ENCODE results near the gene STX3.

GRCh38 chr11:59716051-59716450, 39.1 kb upstream of the STX3 start:
- TF ChIP-seq, protein P1, sequence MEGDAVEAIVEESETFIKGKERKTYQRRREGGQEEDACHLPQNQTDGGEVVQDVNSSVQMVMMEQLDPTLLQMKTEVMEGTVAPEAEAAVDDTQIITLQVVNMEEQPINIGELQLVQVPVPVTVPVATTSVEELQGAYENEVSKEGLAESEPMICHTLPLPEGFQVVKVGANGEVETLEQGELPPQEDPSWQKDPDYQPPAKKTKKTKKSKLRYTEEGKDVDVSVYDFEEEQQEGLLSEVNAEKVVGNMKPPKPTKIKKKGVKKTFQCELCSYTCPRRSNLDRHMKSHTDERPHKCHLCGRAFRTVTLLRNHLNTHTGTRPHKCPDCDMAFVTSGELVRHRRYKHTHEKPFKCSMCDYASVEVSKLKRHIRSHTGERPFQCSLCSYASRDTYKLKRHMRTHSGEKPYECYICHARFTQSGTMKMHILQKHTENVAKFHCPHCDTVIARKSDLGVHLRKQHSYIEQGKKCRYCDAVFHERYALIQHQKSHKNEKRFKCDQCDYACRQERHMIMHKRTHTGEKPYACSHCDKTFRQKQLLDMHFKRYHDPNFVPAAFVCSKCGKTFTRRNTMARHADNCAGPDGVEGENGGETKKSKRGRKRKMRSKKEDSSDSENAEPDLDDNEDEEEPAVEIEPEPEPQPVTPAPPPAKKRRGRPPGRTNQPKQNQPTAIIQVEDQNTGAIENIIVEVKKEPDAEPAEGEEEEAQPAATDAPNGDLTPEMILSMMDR (IDR thresholded peaks at IDR 0.05): no peak
- TF ChIP-seq POLR2AphosphoS5 (IDR thresholded peaks at IDR 0.05) (no peak), POLR2A (IDR thresholded peaks at IDR 0.05) (no peak)

All from prostate gland (tissue), 2 donors.